ENCODE results near the gene TP53. TPM values are rescaled to one million over a fixed set of nuclear protein-coding genes. Genes with fewer than 3 reads are reported as not detected.

TP53 gene
- total and polyA plus RNA-seq, 2 donors (not counting 1 experiment from before 2014, with no cell fraction given), result 23.0 to 35.5 TPM

DNA sequence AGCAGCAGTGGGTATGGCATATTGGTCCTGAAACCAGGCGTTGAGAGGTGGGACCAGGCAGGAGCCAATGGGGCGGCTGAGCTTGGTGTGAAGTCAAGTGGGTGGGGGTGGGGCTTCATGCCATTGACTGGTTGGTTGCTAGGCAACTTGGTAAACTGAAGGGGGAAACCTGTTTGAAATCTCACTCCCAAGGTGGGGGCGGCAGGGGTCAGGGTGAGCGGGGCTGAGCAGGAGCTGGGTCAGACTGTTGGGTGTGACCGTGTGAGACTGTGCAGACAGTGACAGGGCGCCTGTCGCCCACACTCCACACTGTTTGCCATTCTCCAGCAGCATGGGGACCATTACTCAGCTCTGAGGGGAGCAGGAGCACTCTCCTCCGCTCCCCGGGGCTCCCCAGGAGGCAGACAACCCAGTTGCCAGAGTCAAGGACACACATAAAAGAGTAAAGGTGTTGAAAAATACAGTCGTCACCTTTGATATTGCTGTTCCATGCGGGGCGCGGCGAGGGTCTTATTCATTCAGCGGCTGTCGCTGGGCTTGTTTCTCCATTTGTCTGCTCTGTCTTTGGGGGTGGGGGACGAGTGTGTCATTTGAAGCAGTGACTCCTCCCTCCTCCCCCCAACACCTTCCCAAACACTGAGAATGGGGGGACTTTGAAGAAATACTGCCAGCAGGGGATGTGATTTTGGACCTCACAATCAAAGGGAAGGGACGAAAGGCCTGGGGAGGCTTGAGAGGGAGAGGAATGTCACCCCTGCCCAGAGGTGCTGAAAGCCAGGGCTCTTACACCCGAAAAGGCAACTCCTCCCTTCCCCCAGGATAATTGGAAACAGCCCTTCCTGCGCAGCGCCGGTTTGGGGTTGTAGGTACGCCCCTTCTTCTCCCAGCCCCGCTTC is 16.5 kb upstream of the TP53 start:
- no peaks in the 10 kb centered on the region for H4K20me1 ChIP-seq (ENCODE audit: control insufficient read depth, extremely low read depth, insufficient read depth, low read length)
- no peak overlapping the region for H3K4me2 ChIP-seq (ENCODE audit: extremely low read depth, insufficient read depth, low read length)
- H2AFZ ChIP-seq (ENCODE audit: low read length), result no peak overlapping the region
- H3K4me1 ChIP-seq (ENCODE audit: control insufficient read depth, extremely low read depth, insufficient read depth, low read length), result peaks cover 4% of the 10 kb centered on the region
- H3K27ac ChIP-seq (ENCODE audit: insufficient read depth, low read length), result no peak overlapping the region
- H3K36me3 ChIP-seq (ENCODE audit: control insufficient read depth, insufficient read depth, low read length), result peaks cover 2% of the 10 kb centered on the region
- H3K79me2 ChIP-seq (ENCODE audit: control insufficient read depth, insufficient read depth, low read length), result no peaks in the 10 kb centered on the region
- H3K9ac ChIP-seq (ENCODE audit: insufficient read depth, low read length), result no peak overlapping the region
- DNase-seq (ENCODE audit: low read depth in 2 of 2), result peak; percentile 43 to 49
- peak overlapping the region in 2 of 4 experiments; percentile 61 to 63 for H3K4me3 ChIP-seq (replicated peaks in 1 of 4; ENCODE audit: control extremely low read depth in 1 of 4, insufficient read depth in 1 of 4, low read depth in 3 of 4, low read length in 4 of 4)
- H3K9me3 ChIP-seq (ENCODE audit: control insufficient read depth, insufficient read depth, low read depth, low read length), result no peaks in the 10 kb centered on the region
- TF ChIP-seq, protein P1, sequence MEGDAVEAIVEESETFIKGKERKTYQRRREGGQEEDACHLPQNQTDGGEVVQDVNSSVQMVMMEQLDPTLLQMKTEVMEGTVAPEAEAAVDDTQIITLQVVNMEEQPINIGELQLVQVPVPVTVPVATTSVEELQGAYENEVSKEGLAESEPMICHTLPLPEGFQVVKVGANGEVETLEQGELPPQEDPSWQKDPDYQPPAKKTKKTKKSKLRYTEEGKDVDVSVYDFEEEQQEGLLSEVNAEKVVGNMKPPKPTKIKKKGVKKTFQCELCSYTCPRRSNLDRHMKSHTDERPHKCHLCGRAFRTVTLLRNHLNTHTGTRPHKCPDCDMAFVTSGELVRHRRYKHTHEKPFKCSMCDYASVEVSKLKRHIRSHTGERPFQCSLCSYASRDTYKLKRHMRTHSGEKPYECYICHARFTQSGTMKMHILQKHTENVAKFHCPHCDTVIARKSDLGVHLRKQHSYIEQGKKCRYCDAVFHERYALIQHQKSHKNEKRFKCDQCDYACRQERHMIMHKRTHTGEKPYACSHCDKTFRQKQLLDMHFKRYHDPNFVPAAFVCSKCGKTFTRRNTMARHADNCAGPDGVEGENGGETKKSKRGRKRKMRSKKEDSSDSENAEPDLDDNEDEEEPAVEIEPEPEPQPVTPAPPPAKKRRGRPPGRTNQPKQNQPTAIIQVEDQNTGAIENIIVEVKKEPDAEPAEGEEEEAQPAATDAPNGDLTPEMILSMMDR (conservative IDR thresholded peaks at IDR 0.05 in 1 of 2, IDR thresholded peaks at IDR 0.05 in 1 of 2; ENCODE audit: low read depth in 1 of 2, low read length in 2 of 2), result no peak
- TF ChIP-seq EZH2 (IDR thresholded peaks at IDR 0.05; ENCODE audit: low read length, missing control alignments), result no peak
- H3K27me3 ChIP-seq (ENCODE audit: control insufficient read depth, insufficient read depth, low read length), result peaks cover 25% of the 10 kb centered on the region

DNA sequence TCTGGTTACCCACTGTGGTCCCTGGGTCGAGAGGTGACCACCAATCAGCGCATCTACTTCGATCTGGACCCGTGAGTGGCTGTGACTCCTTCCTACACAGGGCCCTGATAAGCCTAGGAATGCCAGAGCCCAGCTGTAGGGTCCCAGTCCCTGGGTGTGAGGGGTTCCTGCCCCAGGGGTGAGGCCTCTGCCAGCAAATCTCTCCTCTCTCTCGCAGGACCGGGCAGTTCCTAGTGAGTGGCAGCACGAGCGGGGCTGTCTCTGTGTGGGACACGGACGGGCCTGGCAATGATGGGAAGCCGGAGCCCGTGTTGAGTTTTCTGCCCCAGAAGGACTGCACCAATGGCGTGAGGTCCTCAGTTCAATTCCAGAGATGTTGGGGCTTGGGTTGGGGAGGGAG is 15.5 kb upstream of the TP53 start:
- no peaks in the 10 kb centered on the region for H3K79me2 ChIP-seq (ENCODE audit: control insufficient read depth, insufficient read depth, low read length)

DNA sequence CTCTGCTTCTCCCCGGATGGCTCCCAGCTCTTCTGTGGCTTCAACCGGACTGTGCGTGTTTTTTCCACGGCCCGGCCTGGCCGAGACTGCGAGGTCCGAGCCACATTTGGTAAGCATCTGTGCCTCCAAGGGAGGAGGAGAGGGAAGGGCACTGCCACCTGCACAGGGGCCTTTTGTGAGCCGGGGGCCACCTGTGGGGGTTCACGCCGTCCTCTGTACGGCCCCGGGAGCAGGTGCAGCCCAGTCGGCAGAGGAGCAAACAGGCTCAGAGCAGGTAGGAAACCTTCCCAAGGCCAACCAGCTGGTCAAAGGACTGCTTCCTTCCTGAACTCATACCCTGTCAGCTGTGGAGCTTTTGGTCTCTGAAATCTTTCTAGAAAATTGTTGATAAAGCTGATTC is 14.4 kb upstream of the TP53 start:
- no peak overlapping the region for H3K9ac ChIP-seq (ENCODE audit: insufficient read depth, low read length)
- no peak for DNase-seq (ENCODE audit: low read depth in 2 of 2)
- H3K4me2 ChIP-seq (ENCODE audit: extremely low read depth, insufficient read depth, low read length), result no peak overlapping the region
- no peak for TF ChIP-seq EZH2 (IDR thresholded peaks at IDR 0.05; ENCODE audit: low read length, missing control alignments)
- TF ChIP-seq, protein P1 (conservative IDR thresholded peaks at IDR 0.05 in 1 of 2, IDR thresholded peaks at IDR 0.05 in 1 of 2; ENCODE audit: low read depth in 1 of 2, low read length in 2 of 2), result no peak
- peaks cover 2% of the 10 kb centered on the region for H3K36me3 ChIP-seq (ENCODE audit: control insufficient read depth, insufficient read depth, low read length)
- no peak overlapping the region for H3K4me3 ChIP-seq (replicated peaks in 1 of 4; ENCODE audit: control extremely low read depth in 1 of 4, insufficient read depth in 1 of 4, low read depth in 3 of 4, low read length in 4 of 4)
- no peaks in the 10 kb centered on the region for H3K9me3 ChIP-seq (ENCODE audit: control insufficient read depth, insufficient read depth, low read depth, low read length)
- peaks cover 23% of the 10 kb centered on the region for H3K27me3 ChIP-seq (ENCODE audit: control insufficient read depth, insufficient read depth, low read length)
- no peaks in the 10 kb centered on the region for H4K20me1 ChIP-seq (ENCODE audit: control insufficient read depth, extremely low read depth, insufficient read depth, low read length)
- H2AFZ ChIP-seq (ENCODE audit: low read length), result no peak overlapping the region
- no peaks in the 10 kb centered on the region for H3K79me2 ChIP-seq (ENCODE audit: control insufficient read depth, insufficient read depth, low read length)
- no peak overlapping the region for H3K27ac ChIP-seq (ENCODE audit: insufficient read depth, low read length)
- H3K4me1 ChIP-seq (ENCODE audit: control insufficient read depth, extremely low read depth, insufficient read depth, low read length), result peaks cover 4% of the 10 kb centered on the region

More for the DNA sequence above, 15.5 kb upstream of the TP53 start:
- no peak overlapping the region for H3K9ac ChIP-seq (ENCODE audit: insufficient read depth, low read length)
- H3K4me1 ChIP-seq (ENCODE audit: control insufficient read depth, extremely low read depth, insufficient read depth, low read length), result peaks cover 4% of the 10 kb centered on the region
- no peak for TF ChIP-seq EZH2 (IDR thresholded peaks at IDR 0.05; ENCODE audit: low read length, missing control alignments)
- TF ChIP-seq, protein P1 (conservative IDR thresholded peaks at IDR 0.05 in 1 of 2, IDR thresholded peaks at IDR 0.05 in 1 of 2; ENCODE audit: low read depth in 1 of 2, low read length in 2 of 2), result no peak
- no peak overlapping the region for H3K27ac ChIP-seq (ENCODE audit: insufficient read depth, low read length)
- no peaks in the 10 kb centered on the region for H4K20me1 ChIP-seq (ENCODE audit: control insufficient read depth, extremely low read depth, insufficient read depth, low read length)
- peaks cover 25% of the 10 kb centered on the region for H3K27me3 ChIP-seq (ENCODE audit: control insufficient read depth, insufficient read depth, low read length)
- no peak overlapping the region for H3K4me2 ChIP-seq (ENCODE audit: extremely low read depth, insufficient read depth, low read length)
- H3K4me3 ChIP-seq (replicated peaks in 1 of 4; ENCODE audit: control extremely low read depth in 1 of 4, insufficient read depth in 1 of 4, low read depth in 3 of 4, low read length in 4 of 4), result no peak overlapping the region
- peaks cover 2% of the 10 kb centered on the region for H3K36me3 ChIP-seq (ENCODE audit: control insufficient read depth, insufficient read depth, low read length)
- no peak overlapping the region for H2AFZ ChIP-seq (ENCODE audit: low read length)
- H3K9me3 ChIP-seq (ENCODE audit: control insufficient read depth, insufficient read depth, low read depth, low read length), result no peaks in the 10 kb centered on the region
- no peak for DNase-seq (ENCODE audit: low read depth in 2 of 2)
